Activated CD8-positive, alpha-beta memory T cell treated with anti-CD3 and anti-CD28 coated beads for 36 hours (primary cell): ENCODE measurements around the gene TUSC2. TPM values are rescaled to one million over a fixed set of nuclear protein-coding genes. Genes with fewer than 3 reads are reported as not detected.

ENCODE experiments used
- CTCF ChIA-PET: fragments of 350-600 bp; sonication (Branson Sonifier 250); formaldehyde crosslinking; loops from one replicate; lab custom pipeline; 2021; ENCODE audit warnings: antibody characterized with exemption; lab: Charles Lee
- POLR2A ChIA-PET: fragments of 350-600 bp; sonication (Branson Sonifier 250); formaldehyde crosslinking; loops from one replicate; lab custom pipeline; 2021; ENCODE audit warnings: antibody characterized with exemption; lab: Charles Lee
- total RNA-seq, 2 experiments: library from RNA; stranded (reverse); gene quantifications; one replicate each; pipeline ENCODE4 v1.2.3, GENCODE V29; 2021

TUSC2 gene
- total RNA-seq, 2 experiments from 2014 or later = 33.6 TPM

DNA sequence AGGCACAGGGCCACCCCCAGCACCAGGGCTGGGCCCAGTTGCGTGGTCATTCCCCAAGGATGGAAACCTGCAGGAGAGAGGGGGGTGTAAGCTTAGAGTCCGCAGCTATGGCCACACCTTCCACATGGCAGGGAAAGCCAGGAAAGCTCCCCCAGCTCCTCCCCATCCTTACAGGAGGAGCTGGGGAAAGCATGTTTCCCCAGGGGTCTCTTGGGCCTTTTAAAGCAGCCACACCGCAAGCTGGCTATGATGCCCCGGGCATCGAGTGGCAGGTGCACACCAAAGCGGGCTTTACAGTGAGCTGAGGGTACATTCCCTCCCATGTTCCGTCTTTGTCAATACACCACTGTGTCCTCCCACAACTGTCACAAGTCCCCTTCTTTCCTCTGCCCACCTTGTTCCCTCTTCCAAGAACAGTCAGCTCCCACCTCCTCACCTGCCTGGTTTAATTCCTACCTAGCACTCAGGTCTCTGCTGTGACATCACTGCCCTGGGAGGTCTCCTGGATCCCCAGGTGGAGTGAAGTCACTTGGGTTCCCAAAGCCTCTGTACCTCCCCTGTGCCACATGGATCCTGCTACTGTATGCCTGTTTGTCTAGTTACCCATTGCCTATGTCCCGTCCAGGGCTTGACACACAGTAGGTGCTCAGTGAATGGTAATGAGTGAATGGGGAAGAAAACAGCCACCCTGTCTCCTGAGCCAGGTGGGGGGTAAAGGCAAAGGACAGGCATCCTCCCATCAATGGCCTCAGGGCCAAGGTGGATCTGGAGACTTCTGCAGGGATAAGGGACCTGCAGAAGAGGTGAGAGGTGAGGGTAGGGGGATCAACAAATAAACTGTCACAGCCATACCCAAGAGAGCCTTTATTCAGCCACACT is 32.2 kb downstream of the TUSC2 start:
- ChIA-PET POLR2A (no interaction called here), CTCF (no interaction called here)

DNA sequence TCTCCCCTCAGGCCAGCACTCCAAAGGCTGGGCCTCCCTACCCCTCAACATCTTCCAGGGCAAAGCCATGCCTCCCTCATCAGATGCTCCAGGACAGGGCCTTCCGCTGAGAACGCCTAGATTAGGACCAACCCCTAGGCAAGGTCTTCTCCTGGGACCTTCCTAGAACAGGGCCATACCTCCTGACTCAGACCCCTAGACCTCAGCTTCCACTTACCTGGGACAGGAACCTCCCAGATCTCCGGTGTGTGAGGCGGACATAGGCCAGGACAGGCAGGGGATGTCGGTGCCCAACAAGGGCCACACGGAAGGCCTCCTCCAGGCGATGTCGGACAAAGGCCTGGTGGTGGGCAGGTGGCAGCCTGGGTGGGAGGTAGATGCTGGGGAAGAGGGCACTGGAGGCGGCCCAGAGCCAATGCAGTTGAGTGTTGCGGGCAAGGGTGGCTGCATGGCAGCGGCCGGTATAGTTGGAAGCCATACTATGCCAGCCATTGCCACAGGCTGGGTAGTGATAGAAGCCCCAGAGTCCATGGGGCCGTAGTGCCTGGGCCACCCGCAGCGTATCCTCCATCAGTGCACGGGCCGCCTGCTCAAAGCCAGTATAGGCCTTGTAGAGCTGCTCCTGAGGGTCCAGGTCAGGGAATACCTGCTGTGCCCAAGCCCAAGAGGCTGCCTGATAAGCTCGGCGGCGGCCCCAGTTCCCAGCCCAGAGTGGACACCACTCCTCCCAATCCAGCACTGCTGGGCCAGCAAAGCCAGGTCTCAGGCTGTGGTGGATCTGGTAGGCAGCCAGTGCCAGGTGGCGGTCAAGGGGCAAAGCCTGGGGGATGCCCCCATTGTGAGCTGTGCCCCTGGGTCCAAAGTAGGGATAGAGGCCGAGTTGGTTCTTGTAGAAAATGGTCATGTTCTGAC is 33.3 kb downstream of the TUSC2 start:
- CTCF ChIA-PET = no interaction called here
- POLR2A ChIA-PET = no interaction called here

DNA sequence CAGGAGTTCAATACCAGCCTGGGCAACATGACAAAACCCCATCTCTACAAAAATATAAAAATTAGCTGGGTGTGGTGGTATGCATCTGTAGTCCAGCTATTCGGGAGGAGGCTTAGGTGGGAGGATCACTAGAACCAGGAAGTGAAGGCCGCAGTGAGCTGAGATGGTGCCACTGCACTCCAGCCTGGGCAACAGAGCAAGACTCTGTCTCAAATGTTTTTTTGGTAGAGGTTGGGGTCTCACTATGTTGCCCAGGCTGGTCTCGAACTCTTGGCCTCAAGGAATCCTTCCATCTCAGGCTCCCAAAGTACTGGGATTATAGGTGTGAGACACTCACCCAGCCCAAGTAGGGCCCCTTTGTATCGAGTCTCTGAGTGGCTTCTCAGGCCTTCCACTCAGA is 33.9 kb downstream of the TUSC2 start:
- CTCF ChIA-PET = no interaction called here

DNA sequence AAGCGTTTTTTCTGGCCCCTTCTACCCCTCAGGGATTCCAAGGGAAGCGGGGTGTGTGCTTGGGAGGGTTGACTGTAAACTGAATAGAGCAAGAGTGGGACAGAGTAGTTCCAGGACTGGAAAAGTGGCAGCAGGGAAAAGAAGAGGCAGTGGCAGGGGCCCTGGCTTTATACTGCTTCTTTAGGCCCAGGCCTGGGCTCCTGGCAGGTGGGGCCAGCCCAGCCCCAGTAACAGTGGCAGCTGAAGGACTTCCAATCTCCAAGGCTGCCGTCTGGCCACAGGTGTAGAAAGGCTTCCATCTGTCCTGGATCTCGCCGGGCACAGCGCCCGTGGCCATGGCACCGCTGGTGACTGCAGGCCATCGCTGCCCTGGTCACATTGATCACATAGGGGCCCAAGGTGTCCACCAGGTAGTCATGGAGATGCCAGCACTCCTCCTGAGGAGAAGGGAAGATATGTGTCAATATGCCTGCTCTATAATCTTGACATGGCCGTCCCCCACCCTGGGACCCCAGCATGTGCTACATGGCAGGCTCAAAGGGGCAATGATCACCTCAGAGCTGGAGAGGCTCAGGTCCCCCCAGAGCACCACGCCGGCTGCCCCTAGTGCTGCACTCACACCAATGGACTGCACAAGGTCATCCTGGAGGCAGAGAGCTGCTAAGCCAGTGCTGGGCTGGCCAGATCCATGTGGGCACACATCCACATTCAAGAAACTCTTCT is 34.8 kb downstream of the TUSC2 start:
- ChIA-PET POLR2A (interaction anchor here (0.5 to 1.3 kb wide), 4 partner anchors 12 to 47 kb away, joined by 3 to 9 read pairs (median 4); no protein-coding TSS in a partner anchor), CTCF (interaction anchor here (1.0 to 1.3 kb wide), 4 partner anchors 43 to 85 kb away, joined by 3 to 6 read pairs (median 3); partner anchors contain the start of gene GNAI2)

More for the DNA sequence above, 33.9 kb downstream of the TUSC2 start:
- POLR2A ChIA-PET = no interaction called here

DNA sequence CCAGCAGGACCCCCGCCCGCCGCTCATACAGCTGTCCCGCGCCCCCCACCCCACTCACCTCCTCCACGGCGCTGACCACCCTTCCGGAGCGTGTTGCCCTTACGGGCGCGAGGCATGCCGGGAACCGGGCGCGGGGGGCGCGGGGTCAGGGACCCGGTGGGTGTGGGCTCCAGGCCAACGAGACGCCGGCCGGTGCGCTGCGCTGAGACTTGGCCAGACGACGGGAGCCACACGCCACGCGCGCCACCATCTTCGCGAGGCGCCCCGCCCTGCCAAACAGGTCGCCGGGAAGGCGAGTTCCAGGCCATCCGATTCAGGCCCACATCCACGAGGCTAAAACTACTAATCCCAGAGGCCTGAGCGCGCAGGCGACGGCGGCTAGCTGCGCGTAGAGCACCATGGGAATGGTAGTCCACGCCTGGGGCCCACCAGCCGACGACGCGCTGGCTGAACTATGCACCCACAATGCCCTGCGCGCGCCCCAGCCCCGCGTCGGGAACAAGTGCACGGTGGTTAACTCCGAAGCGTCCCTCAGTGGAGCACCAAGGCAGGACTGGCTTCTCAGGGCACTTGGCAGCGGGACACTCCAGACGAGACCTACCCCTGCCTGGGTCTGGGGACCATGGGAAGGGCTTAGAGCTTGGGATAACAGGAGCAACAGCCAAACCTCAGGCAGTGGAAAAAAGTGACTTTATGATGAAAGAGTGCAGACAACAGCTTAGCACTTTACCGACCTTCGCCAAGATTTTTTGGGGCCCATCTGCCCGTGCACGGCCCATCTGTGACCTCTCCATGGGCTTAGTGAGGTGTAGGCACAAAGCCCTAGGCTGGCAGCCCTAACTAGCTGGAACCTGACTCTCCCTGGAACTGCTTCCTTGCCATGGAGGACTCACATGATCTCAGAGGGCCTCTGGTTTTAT is 35.6 kb downstream of the TUSC2 start, which contains the start of gene IFRD2:
Gene IFRD2, minus strand, starts transcription at position 271 of the 920 bp plus-strand sequence. Its CDS starts 155 bp downstream, at position 116.
- ChIA-PET CTCF (interaction anchor here (0.6 to 2.3 kb wide), 10 partner anchors 17 to 112 kb away, joined by 3 to 11 read pairs (median 4); partner anchors contain the start of gene GNAI2), POLR2A (interaction anchor here (0.5 to 1.4 kb wide), 13 partner anchors 10 to 60 kb away, joined by 3 to 9 read pairs (median 4); partner anchors contain the start of genes CYB561D2, LSMEM2 and NPRL2)

DNA sequence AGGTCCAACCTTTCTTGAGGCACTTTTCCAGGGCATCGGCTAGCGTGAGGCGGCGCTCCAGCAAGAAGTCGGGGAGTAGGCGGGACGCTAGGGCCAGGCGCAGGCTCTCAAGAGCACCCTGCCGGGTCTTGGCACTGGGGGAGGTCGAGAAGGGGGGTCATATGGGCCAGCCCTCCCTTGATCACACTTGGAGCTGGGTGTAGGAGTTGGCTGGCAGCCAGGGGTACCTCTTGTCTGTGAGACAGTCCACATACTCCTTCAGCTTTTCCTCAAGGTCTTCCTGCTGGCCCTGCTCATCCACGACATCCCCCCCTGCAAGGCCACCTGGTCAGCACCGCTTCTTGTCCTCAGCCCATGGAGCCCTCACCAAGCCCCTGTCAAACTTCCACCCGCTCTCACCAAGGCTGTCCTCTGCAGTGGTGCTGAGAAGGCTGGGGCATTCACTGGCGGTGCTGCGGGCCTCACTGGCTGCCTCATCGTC is 37.8 kb downstream of the TUSC2 start:
- POLR2A ChIA-PET = no interaction called here
- CTCF ChIA-PET = interaction anchor here (1.5 to 1.6 kb wide), 2 partner anchors 15 to 64 kb away, joined by 4 to 5 read pairs; no protein-coding TSS in a partner anchor

DNA sequence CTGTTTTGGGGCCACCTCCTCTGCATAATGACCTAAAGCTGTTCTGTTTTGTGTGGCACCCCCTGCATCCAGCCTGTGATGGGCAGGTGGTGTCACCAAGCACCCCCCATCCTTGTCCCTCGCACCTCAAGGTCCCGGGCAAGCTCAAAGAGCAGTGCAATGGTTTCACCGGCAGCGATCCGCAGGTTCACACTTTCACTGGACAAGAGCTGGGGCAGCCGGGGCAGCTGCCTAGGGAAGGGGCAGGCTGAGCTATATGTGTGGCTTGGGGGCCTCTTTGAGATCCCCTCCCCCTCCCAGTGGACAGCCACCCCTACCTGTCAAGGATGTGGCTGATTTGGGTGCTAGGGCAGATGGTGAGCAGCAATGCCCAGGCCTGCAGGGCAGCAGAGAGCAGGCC is 38.9 kb downstream of the TUSC2 start:
- ChIA-PET CTCF (interaction anchor here (0.7 to 1.7 kb wide), 3 partner anchors 9 to 14 kb away, joined by 4 to 5 read pairs (median 5); no protein-coding TSS in a partner anchor), POLR2A (interaction anchor here (0.6 to 1.5 kb wide), 2 partner anchors 9 to 10 kb away, joined by 3 to 4 read pairs; partner anchors contain the start of genes HYAL3 and NAA80)

DNA sequence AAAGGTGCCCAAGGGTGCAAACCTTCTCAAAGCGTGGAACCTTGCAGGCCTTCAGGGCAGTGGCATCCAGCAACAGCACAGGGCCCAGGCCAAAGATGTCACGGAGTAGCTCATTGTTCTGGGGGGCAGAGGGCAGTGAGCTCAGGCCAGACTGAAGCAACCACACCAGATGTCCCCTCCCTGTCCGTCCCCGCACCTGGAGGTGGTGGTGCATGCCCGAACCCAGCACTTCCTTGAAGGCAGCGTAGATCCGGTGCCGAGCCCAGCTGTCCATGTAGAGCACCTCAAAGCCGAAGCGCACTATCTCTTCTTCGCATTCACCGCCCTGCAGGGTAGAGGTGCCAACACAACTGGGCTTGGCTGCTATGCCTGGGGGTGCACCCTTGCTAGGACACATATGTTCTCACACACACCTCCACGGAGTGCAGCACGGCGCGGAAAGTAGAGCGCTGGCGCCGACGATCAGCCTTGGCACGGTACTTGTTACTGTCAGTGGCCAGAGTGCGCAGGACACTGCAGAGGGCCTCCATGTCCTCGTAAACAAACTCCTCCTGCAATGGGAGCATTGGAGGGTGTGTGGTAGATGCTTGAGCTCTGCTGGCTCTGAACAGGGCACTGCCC is 39.5 kb downstream of the TUSC2 start:
- CTCF ChIA-PET = interaction anchor here (0.7 to 1.7 kb wide), 5 partner anchors 9 to 62 kb away, joined by 3 to 5 read pairs (median 3); partner anchors contain the start of gene LSMEM2

DNA sequence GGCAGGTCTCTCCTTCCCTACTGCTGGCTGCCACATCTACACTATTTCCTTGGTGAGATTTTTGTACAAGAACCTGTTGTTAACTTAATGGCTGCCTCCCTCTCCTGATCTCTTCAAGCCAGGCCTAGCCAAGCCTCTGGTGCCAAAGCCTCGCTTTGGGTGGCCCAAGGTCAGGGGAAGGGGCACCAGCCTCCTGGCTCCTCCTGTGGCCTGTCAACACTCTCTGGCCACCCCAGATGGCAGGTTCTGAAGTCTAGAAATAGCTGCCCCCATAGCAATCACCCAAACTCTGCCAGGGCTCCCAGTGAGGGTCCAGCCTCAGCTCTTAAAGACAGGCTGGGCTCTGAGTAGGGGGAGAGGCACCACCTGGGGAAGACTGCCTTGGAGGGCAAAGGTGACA is 40.8 kb downstream of the TUSC2 start:
- ChIA-PET CTCF (interaction anchor here (1.6 kb wide), 1 partner anchor 13 kb away, joined by 5 read pairs; no protein-coding TSS in a partner anchor), POLR2A (no interaction called here)

More for the DNA sequence above, 39.5 kb downstream of the TUSC2 start:
- POLR2A ChIA-PET = interaction anchor here (0.6 to 1.5 kb wide), 2 partner anchors 8 to 10 kb away, joined by 3 to 4 read pairs; partner anchors contain the start of genes HYAL3 and NAA80

DNA sequence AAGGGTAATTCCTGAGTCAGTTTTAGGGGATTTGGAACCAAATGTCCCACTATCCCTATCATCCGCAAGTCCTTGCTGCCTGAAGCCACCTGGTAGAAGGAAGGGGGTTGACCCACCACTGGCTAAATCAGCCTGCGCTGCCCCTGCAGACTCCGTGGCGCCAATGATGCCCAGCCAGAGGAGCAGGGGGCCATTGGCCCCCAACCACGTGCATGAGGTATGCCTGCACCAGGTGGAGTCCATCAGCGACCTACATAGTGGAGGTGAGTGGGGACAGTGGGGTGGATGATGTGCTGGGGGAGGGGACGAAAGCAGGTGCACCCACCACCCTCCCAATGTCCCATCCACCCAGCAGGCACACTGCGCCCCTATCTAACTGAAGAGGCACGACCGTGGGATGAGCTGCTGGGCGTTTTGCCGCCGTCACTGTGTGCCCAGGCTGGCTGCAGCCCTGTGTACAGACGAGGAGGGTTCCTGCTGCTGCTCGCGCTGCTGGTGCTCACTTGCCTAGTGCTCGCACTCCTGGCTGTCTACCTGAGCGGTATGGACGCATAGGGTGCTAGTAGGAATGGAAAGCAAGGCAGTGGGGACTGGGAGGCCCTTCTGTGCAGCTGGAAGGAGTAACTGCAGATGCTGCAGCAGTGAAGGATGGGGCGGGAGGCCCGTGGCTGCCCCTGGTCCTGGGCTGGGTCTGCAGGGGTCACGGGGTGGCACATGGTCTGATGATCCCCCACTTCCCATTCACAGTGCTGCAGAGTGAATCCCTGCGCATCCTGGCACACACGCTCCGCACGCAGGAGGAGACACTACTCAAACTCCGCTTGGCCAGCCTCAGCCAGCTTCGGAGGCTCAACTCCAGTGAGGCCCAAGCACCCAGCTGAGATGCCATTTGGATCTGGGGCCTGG is 41.4 kb downstream of the TUSC2 start:
- ChIA-PET CTCF (interaction anchor here (1.6 kb wide), 1 partner anchor 12 kb away, joined by 5 read pairs; no protein-coding TSS in a partner anchor), POLR2A (no interaction called here)

DNA sequence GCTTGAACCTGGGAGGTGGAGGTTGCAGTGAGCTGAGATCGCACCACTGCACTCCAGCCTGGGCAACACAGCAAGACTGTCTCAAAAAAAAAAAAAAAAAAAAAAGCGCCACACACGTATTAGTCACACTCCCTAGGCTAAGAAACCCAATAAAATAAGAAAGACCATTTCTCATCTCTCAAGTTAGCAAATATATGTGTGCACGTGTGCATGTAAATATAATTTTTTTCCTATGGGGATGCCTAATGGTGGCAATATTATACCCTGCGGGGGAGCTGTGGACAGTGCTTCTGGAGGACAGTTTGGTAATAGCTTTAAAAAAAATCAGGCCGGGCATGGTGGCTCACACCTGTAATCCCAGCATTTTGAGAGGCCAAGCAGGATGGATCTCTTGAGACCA is 43.9 kb downstream of the TUSC2 start:
- ChIA-PET CTCF (interaction anchor here (1.0 to 1.9 kb wide), 3 partner anchors 8 to 90 kb away, joined by 3 to 8 read pairs (median 6); no protein-coding TSS in a partner anchor), POLR2A (interaction anchor here (1.1 kb wide), 1 partner anchor 17 kb away, joined by 3 read pairs; no protein-coding TSS in a partner anchor)

DNA sequence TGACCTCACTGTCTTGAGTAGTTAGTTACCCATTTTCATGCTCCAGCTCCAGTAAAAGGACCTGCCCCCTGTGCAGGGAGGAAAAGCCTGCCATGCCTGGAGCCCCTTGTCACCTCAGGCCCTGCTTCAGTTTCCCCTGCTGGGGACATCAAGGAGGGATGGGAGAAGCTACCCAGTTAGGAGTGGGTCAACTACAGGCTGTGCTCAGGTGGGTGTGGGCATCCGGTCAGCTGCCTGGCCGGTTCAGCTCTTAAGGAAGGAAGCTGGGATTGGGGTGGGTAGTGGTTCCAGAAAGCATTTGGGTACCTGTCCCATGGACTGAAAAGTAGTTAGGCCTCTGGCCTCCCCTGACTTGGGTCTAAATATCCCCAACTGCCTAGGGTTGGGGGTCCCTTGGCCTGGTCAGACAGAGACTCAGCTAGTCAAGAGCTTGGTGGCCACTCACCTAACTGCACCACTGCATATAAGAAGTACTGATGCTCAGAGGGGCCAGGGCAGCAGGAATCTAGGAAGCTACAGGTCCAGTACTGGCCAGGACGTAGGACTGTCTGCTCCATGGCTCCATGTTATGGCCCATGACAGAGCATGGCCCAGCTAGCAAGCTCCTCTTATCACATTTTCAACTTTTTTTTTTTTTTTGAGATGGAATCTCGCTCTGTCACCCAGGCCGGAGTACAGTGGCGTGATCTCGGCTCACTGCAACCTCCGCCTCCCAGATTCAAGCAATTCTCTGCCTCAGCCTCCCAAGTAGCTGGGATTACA is 48.6 kb downstream of the TUSC2 start:
- POLR2A ChIA-PET = interaction anchor here (0.5 to 1.5 kb wide), 6 partner anchors 13 to 601 kb away, joined by 3 to 6 read pairs (median 4); partner anchors contain the start of gene IFRD2

DNA sequence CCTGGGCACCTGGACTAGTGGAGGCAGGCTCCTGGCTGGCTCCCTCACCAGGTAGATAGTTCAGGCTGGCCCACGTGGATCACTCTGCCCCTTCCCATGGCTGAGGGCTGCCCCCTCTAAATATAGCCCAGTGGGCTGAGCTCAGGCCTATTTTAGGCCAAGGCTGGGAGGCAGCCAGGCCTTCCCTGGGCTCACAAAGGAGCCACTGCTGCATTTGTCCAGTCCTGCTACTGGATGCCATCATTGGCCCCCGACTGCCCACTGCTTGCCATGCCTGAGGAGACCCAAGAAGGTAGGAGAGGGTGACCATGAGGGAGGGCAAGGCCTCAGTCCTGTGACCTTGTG is 49.2 kb downstream of the TUSC2 start, which contains the start of gene LSMEM2:
Gene LSMEM2, plus strand, starts transcription at position 208 of the 345 bp plus-strand sequence. Its CDS starts 27 bp downstream, at position 235.
- ChIA-PET POLR2A (interaction anchor here (0.5 to 1.5 kb wide), 3 partner anchors 13 to 44 kb away, joined by 3 to 6 read pairs (median 4); partner anchors contain the start of genes GNAI2 and IFRD2), CTCF (interaction anchor here (1.1 to 2.1 kb wide), 4 partner anchors 9 to 87 kb away, joined by 3 to 7 read pairs (median 4); no protein-coding TSS in a partner anchor)

More for the DNA sequence above, 48.6 kb downstream of the TUSC2 start:
- CTCF ChIA-PET = interaction anchor here (1.1 to 1.5 kb wide), 3 partner anchors 9 to 87 kb away, joined by 3 to 6 read pairs (median 3); no protein-coding TSS in a partner anchor
